Smooth muscle cell (in vitro differentiated cells): Measurements from ENCODE around the gene TIMM10. TPM values are rescaled to one million over a fixed set of nuclear protein-coding genes. Genes with fewer than 3 reads are reported as not detected.

Experiments used
- DNase-seq: peaks from one replicate; lab custom pipeline; 2025; ENCODE audit not compliant: unreplicated experiment; lab: John Stamatoyannopoulos, UW
- H2AFZ ChIP-seq: fragments of 200-600 bp; sonication (generic); 2 replicates; pipeline ENCODE4 v1.6.0; 2016; ENCODE audit warnings: antibody characterized with exemption, low read depth, mild to moderate bottlenecking
- H3F3A ChIP-seq: fragments of 200-600 bp; sonication (generic); 2 replicates; pipeline ENCODE4 v1.6.0; 2017; ENCODE audit warnings: antibody characterized with exemption, low read depth
- H3K27ac ChIP-seq: fragments of 200-600 bp; sonication (generic); 2 replicates; pipeline ENCODE4 v1.5.1; 2016; ENCODE audit warnings: low read depth, mild to moderate bottlenecking
- H3K27me3 ChIP-seq: fragments of 200-600 bp; sonication (generic); 2 replicates; pipeline ENCODE4 v1.6.1; 2016; ENCODE audit warnings: low read depth, mild to moderate bottlenecking
- H3K36me3 ChIP-seq: fragments of 200-600 bp; sonication (generic); 2 replicates; pipeline ENCODE4 v1.5.1; 2016; ENCODE audit warnings: low read depth
- H3K4me1 ChIP-seq: fragments of 200-600 bp; sonication (generic); 2 replicates; pipeline ENCODE4 v1.5.1; 2016; ENCODE audit warnings: low read depth
- H3K4me2 ChIP-seq: fragments of 200-600 bp; sonication (generic); 2 replicates; pipeline ENCODE4 v1.6.0; 2016; ENCODE audit warnings: mild to moderate bottlenecking
- H3K4me3 ChIP-seq: fragments of 200-600 bp; sonication (generic); 2 replicates; pipeline ENCODE4 v1.5.1; 2016; ENCODE audit warnings: mild to moderate bottlenecking
- H3K79me2 ChIP-seq: fragments of 200-600 bp; sonication (generic); 2 replicates; pipeline ENCODE4 v1.6.0; 2016; ENCODE audit warnings: low read depth, mild to moderate bottlenecking
- H3K9ac ChIP-seq: fragments of 200-600 bp; sonication (generic); 2 replicates; pipeline ENCODE4 v1.6.0; 2016; ENCODE audit warnings: low read depth
- H3K9me3 ChIP-seq: fragments of 200-600 bp; sonication (generic); replicated peaks from 2 replicates; pipeline ENCODE4 v1.5.1; 2016; ENCODE audit warnings: low read depth
- H4K20me1 ChIP-seq: fragments of 200-600 bp; sonication (generic); 2 replicates; pipeline ENCODE4 v1.6.0; 2016; ENCODE audit warnings: low read depth
- CTCF ChIP-seq: fragments of 200-600 bp; sonication (generic); IDR thresholded peaks from 2 replicates; pipeline ENCODE4 v1.5.1; 2017; ENCODE audit warnings: borderline replicate concordance, mild to moderate bottlenecking, antibody characterized with exemption; ENCODE audit not compliant: insufficient read depth, poor library complexity, severe bottlenecking
- WGBS: methylation state at CpG from one replicate; pipeline ENCODE4 v1.1.7; 2016; ENCODE audit warnings: low lambda C conversion rate; 5-methylcytosine and 5-hydroxymethylcytosine counted together
- polyA plus RNA-seq: library from polyadenylated mRNA; unstranded; fragments of >200 nt; fragmentation: Nextera tagmentation; extraction: Ambion mirVana; gene quantifications from 2 replicates; pipeline ENCODE4 v1.2.1, GENCODE V29; 2016
- total RNA-seq: library from RNA; depleted of rRNA; stranded (reverse); fragments of >200 nt; gene quantifications from 2 replicates; pipeline ENCODE4 v1.2.3, GENCODE V29; 2014

The TIMM10 gene
- total and polyA plus RNA-seq, 2 experiments from 2014 or later, result 34.2 to 110 TPM

DNA sequence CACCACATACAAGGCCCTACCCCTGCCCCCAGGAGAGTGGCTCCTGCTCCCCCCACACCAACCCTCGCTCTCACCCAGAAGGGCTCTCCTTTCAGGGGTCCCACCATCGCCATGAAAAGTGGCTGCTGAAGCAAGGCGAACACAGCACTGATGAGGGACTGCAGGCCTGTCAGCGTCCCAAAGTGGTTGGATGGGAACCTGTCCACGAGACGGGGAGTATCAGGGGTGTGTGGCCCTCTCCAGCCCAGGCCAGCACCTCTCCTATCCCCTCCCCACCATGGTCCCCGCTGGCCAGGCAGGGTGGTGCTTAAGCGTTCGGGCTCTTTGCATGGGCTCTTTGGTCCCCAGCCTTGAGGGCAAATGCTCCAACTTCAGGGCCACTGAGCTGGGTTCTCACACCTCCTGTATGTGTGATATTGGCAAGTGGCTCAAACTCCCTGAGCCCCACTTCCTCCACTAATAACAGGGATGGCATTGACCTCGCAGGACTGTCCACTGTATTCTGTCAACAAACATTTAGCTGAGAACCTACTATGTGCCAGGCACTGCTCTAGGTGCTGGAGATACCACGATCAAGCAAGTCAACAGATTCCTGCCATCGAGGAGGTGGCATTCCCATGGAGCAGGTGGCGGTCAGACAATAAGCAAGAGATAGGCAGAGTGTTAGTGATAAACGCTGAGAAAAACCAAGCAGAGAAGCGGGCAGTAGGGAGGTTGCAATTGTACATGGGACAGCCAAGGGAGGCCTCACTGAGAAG, 43.4 kb downstream of the TIMM10 start:
- no peaks in the 10 kb centered on the region for H3F3A ChIP-seq
- 96% methylated on average over 15 of the region's 15 CpGs for WGBS
- H3K9me3 ChIP-seq, result no peaks in the 10 kb centered on the region
- TF ChIP-seq CTCF, result no peak
- H3K27ac ChIP-seq, result no peak overlapping the region
- H3K27me3 ChIP-seq, result peaks cover 21% of the 10 kb centered on the region
- H3K79me2 ChIP-seq, result no peaks in the 10 kb centered on the region
- no peak for DNase-seq
- no peaks in the 10 kb centered on the region for H3K36me3 ChIP-seq
- H3K4me3 ChIP-seq, result no peak overlapping the region
- H3K4me2 ChIP-seq, result no peak overlapping the region
- no peak overlapping the region for H3K9ac ChIP-seq
- H3K4me1 ChIP-seq, result peaks cover 6% of the 10 kb centered on the region
- H4K20me1 ChIP-seq, result no peaks in the 10 kb centered on the region
- H2AFZ ChIP-seq, result no peak overlapping the region

- H3K4me1 ChIP-seq, result peaks cover 6% of the 10 kb centered on the region
- no peaks in the 10 kb centered on the region for H4K20me1 ChIP-seq
- H3K79me2 ChIP-seq, result no peaks in the 10 kb centered on the region
- no peak overlapping the region for H2AFZ ChIP-seq
- 71% methylated on average over 10 of the region's 10 CpGs for WGBS
- no peak for TF ChIP-seq CTCF
- H3F3A ChIP-seq, result no peaks in the 10 kb centered on the region
- no peak overlapping the region for H3K4me2 ChIP-seq
- no peak for DNase-seq
- no peak overlapping the region for H3K9ac ChIP-seq
- no peak overlapping the region for H3K4me3 ChIP-seq
- no peaks in the 10 kb centered on the region for H3K36me3 ChIP-seq
- peaks cover 38% of the 10 kb centered on the region for H3K27me3 ChIP-seq
- H3K9me3 ChIP-seq, result no peaks in the 10 kb centered on the region
- H3K27ac ChIP-seq, result no peak overlapping the region
Observed at GRCh38 chr11:57485217-57485990, 45.1 kb downstream of the TIMM10 start.

DNA sequence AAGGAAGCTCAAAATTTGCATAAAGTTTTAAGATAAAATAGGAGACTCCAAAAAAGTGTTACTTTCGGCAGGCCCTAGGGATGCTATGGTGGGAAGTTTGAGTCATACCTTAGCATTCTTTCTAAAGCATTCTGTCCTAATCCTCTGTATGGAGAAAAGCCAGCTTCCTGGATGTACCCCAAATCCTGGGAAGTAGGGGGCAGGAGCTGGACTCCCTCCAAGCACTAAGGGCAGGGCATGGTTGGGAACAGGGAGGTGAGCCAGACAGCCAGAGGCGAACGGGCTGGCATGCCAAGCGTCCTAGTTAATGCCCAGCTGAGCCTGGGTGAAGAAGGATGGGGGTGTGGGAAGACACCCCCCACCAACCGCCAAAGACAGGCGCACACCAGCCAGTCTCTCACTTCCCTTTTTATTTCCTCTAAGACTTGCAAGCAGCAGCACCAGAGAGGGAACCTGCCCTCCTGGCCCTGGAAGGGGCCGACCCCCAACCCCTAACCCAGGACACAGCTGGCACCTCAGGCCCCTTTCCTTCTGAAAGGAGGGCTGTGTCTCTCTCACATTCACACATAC, 46.3 kb downstream of the TIMM10 start:
- Histone ChIP-seq H3K27ac (no peak overlapping the region), H3K9me3 (no peaks in the 10 kb centered on the region), H3K27me3 (peaks cover 49% of the 10 kb centered on the region), H2AFZ (no peak overlapping the region), H3K4me3 (no peak overlapping the region), H3K79me2 (no peaks in the 10 kb centered on the region), H3F3A (no peaks in the 10 kb centered on the region), H3K4me2 (no peak overlapping the region), H3K36me3 (no peaks in the 10 kb centered on the region), H3K4me1 (peaks cover 6% of the 10 kb centered on the region), H4K20me1 (no peaks in the 10 kb centered on the region), H3K9ac (no peak overlapping the region)
- no peak for TF ChIP-seq CTCF
- no peak for DNase-seq
- whole genome bisulfite sequencing, result 96% methylated on average over 7 of the region's 7 CpGs
